ENCODE measurements around the gene RNF213.

DNA sequence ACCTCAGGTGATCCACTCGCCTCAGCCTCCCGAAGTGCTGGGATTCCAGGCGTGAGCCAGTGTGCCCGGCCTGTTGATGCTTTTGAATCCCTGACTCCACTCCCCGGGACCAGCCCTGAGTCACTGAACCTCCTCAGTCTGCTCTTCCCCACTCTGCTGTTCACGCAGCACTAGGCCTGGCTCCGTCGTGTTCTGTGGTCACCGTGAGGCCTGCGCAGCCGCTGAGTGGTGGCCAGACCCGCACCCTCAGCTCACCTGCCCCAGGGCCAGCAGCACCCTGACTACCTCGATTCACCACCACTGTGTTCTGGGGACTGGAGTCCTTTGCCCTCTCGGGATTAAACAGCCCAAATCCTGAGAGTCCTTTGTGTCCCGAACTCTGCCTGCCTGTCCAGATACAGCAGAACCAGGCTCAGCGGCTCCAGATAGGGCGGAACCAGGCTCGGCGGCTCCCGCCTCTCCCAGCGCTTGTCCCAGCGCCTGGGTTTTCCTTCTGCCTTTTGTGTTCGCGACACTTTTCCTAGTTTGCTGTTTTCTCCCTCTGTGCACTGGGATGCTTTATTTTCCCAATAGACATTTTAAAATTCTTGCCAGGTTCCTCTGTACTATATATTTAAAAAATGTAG is 95.7 kb downstream of the RNF213 start:
- no peak for TF ChIP-seq POLR2A (IDR thresholded peaks at IDR 0.05; ENCODE audit: control extremely low read depth in 1 of 2, low read depth in 2 of 2, low read length in 2 of 2)
- no peak for TF ChIP-seq YY1 (IDR thresholded peaks at IDR 0.05; ENCODE audit: low read depth, low read length)
- TF ChIP-seq CEBPB (IDR thresholded peaks at IDR 0.05; ENCODE audit: low read depth, low read length) = no peak
- TF ChIP-seq GABPA (IDR thresholded peaks at IDR 0.05; ENCODE audit: borderline replicate concordance, insufficient read depth, low read length) = no peak
- TF ChIP-seq, protein P1, sequence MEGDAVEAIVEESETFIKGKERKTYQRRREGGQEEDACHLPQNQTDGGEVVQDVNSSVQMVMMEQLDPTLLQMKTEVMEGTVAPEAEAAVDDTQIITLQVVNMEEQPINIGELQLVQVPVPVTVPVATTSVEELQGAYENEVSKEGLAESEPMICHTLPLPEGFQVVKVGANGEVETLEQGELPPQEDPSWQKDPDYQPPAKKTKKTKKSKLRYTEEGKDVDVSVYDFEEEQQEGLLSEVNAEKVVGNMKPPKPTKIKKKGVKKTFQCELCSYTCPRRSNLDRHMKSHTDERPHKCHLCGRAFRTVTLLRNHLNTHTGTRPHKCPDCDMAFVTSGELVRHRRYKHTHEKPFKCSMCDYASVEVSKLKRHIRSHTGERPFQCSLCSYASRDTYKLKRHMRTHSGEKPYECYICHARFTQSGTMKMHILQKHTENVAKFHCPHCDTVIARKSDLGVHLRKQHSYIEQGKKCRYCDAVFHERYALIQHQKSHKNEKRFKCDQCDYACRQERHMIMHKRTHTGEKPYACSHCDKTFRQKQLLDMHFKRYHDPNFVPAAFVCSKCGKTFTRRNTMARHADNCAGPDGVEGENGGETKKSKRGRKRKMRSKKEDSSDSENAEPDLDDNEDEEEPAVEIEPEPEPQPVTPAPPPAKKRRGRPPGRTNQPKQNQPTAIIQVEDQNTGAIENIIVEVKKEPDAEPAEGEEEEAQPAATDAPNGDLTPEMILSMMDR (IDR thresholded peaks at IDR 0.05; ENCODE audit: control extremely low read depth in 1 of 3, insufficient read depth in 1 of 3, low read depth in 1 of 3, low read length in 3 of 3) = no peak
- TF ChIP-seq EZH2 (IDR thresholded peaks at IDR 0.05; ENCODE audit: low read depth, low read length, severe bottlenecking) = no peak
- no peak for TF ChIP-seq EP300 (IDR thresholded peaks at IDR 0.05; ENCODE audit: borderline replicate concordance in 1 of 2, low read depth in 2 of 2, low read length in 2 of 2)
- TF ChIP-seq CTBP2 (IDR thresholded peaks at IDR 0.05; ENCODE audit: borderline replicate concordance, insufficient read depth, insufficient read length, low read length) = no peak
- TF ChIP-seq RXRA (IDR thresholded peaks at IDR 0.05; ENCODE audit: insufficient read depth, low read depth, low read length) = no peak
- no peak for TF ChIP-seq SUZ12 (IDR thresholded peaks at IDR 0.05; ENCODE audit: low read length)
- TF ChIP-seq RAD21 (IDR thresholded peaks at IDR 0.05 in 1 of 2, conservative IDR thresholded peaks at IDR 0.05 in 1 of 2; ENCODE audit: low read depth in 2 of 2, low read length in 2 of 2) = no peak
- TF ChIP-seq, protein P2, sequence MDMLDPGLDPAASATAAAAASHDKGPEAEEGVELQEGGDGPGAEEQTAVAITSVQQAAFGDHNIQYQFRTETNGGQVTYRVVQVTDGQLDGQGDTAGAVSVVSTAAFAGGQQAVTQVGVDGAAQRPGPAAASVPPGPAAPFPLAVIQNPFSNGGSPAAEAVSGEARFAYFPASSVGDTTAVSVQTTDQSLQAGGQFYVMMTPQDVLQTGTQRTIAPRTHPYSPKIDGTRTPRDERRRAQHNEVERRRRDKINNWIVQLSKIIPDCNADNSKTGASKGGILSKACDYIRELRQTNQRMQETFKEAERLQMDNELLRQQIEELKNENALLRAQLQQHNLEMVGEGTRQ (IDR thresholded peaks at IDR 0.05; ENCODE audit: low read length) = no peak

Data from H1 (cell line).